Measurements from ENCODE around the gene AMT.

- TF ChIP-seq CTCF (optimal IDR thresholded peaks at IDR 0.05 in 1 of 3, IDR thresholded peaks at IDR 0.05 in 1 of 3, conservative IDR thresholded peaks at IDR 0.05 in 1 of 3; ENCODE audit: extremely low read depth in 1 of 3, insufficient read depth in 2 of 3, low read length in 3 of 3) (no peak), EZH2 (IDR thresholded peaks at IDR 0.05; ENCODE audit: low read length) (no peak)
Measured at GRCh38 chr3:49470714-49471420, 48.6 kb upstream of the AMT start.

All from keratinocyte (primary cell).